ENCODE results near the gene SH3D19.
"Not testable (repeated sequence)": the region's sequence is repeated elsewhere in the genome, so short reads cannot be mapped to it uniquely, and the experiment has no call there.

Gene SH3D19

GRCh38 chr4:151098979-151099228, 226.5 kb downstream of the SH3D19 start:
- DNase-seq (ENCODE audit: low read depth), result no peak

- DNase-seq (ENCODE audit: low read depth), result no peak
These were observed 227.6 kb downstream of the SH3D19 start for GRCh38 chr4:151097759-151098158.

DNA sequence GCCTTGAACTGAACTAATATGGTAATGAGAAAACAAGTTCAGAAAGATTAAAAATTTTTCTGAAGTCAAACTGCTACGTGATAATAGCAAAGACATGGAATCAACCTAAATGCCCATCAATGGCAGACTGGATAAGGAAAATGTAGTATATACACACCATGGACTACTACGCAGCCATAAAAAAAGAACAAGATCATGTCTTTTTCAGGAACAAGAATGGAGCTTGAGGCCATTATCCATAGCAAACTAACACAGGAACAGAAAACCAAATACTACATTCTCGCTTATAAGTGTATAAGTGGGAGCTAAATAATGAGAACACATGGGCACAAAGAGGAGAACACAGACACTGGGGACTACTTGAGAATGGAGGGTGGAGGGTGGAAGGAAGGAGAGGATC, 230.3 kb downstream of the SH3D19 start:
- DNase-seq (ENCODE audit: low read depth), result no peak

DNA sequence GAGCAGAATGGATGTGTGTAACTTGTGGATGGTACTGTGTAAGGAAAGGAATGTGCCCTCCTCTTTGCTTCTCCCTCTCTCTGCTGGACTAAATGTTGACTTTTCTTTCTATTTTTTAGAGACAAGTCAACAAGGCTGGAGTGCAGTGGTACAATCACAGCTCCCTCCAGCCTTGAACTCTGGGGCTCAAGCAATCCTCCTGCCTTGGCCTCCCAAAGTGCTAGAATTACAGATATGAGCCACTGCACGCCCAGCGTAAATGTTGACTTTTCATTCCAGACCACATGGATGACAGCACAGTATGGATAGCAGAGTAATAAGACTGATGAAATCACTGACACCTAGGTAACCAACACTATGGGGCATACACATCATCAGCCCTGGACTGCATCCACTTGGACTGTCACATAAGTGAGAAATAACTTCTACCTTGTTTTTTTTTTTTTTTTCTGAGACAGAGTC, 231.1 kb downstream of the SH3D19 start:
- DNase-seq (ENCODE audit: low read depth), result no peak

GRCh38 chr4:151093203-151093602, 232.2 kb downstream of the SH3D19 start:
- DNase-seq (ENCODE audit: low read depth), result no peak

DNA sequence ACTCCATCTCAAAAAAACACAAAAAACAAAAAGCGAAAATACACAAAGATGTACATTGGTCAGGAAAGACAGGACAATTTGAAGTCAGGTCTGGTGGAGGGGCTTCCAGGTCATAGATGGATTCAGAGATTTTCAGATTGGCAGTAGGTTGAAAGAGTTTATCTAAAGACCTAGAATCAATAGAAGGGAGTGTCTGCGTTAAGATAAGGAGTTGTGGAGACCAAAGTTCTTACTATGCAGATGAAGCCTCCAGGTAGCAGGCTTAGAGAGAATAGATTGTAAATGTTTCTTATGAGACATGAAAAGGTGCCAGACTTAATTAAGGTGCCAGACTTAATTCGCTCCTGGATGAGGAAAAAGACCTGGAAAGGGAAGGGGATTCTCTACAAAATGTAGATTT, 232.9 kb downstream of the SH3D19 start:
- DNase-seq (ENCODE audit: low read depth), result no peak

GRCh38 chr4:151091047-151091446, 234.4 kb downstream of the SH3D19 start:
- no peak for DNase-seq (ENCODE audit: low read depth)

GRCh38 chr4:151087467-151087866, 237.9 kb downstream of the SH3D19 start:
- DNase-seq (ENCODE audit: low read depth), result no peak

- DNase-seq (ENCODE audit: low read depth), result not testable (repeated sequence)
These were observed 247.4 kb downstream of the SH3D19 start for GRCh38 chr4:151077978-151078377.

DNA sequence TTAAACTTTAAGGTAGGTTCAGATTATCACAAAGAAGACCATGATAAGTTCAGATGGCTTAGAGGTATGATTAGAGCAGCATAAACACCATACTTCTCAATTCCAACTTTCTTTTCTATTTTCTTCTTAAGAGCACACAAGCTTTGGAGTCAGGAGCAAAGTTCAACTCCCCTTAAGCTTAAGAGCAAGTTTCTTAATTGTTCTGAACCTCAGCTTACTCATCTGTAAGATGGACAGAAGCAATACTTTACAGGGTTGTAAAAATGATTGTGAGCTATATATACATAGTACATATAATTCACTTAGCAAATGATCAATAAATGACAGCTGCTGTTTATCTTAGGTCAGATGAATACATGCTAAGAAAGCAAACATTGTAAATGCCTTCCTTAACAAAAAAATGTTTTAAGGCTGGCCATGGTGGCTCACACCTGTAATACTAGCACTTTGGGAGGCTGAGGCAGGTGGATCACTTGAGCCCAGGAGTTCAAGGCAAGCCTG, 250.9 kb downstream of the SH3D19 start:
- no peak for DNase-seq (ENCODE audit: low read depth)

Measured in activated T-cell treated with anti-CD3 and anti-CD28 coated beads for 1 hour (primary cell).